MCF 10A (cell line): ENCODE measurements around the gene KRT85. TPM values are rescaled to one million over a fixed set of nuclear protein-coding genes. Genes with fewer than 3 reads are reported as not detected.

Experiments
- BruUV-seq: library from RNA; stranded (reverse); fragments of 400-500 nt; replicated peaks from 2 replicates; lab custom pipeline; 2021; lab: Mats Ljungman, UMichigan
- CTCF ChIA-PET: fragments of 300-600 bp; sonication (Branson Sonifier 250); formaldehyde crosslinking; extraction: SDS; loops from one replicate; lab custom pipeline; 2021; ENCODE audit warnings: antibody characterized with exemption, inconsistent platforms; lab: Yijun Ruan, JAX
- POLR2A ChIA-PET: fragments of 300-600, 350-650 bp; sonication (Branson Sonifier 250); formaldehyde crosslinking; extraction: SDS; loops from one replicate; lab custom pipeline; 2020; ENCODE audit warnings: antibody characterized with exemption, inconsistent platforms; lab: Yijun Ruan, JAX
- DNase-seq: peaks from one replicate; pipeline ENCODE4 v3.0.0-alpha.2; 2018; ENCODE audit not compliant: unreplicated experiment
- H3K27ac Mint-ChIP-seq: one replicate; pipeline ENCODE4 v1.8.0; 2022; ENCODE audit warnings: mild to moderate bottlenecking, low read depth, mixed read lengths; ENCODE audit not compliant: unreplicated experiment
- H3K27me3 Mint-ChIP-seq: one replicate; pipeline ENCODE4 v1.8.0; 2022; ENCODE audit warnings: mixed read lengths; ENCODE audit not compliant: insufficient read depth, unreplicated experiment
- H3K36me3 Mint-ChIP-seq: one replicate; pipeline ENCODE4 v1.8.0; 2022; ENCODE audit warnings: mild to moderate bottlenecking, moderate library complexity, mixed read lengths; ENCODE audit not compliant: insufficient read depth, unreplicated experiment
- H3K4me1 Mint-ChIP-seq: one replicate; pipeline ENCODE4 v1.8.0; 2022; ENCODE audit warnings: mixed read lengths; ENCODE audit not compliant: insufficient read depth, unreplicated experiment
- H3K4me3 Mint-ChIP-seq: one replicate; pipeline ENCODE4 v1.8.0; 2022; ENCODE audit warnings: mild to moderate bottlenecking, moderate library complexity, mixed read lengths; ENCODE audit not compliant: unreplicated experiment
- H3K9me3 Mint-ChIP-seq: one replicate; pipeline ENCODE4 v1.8.0; 2022; ENCODE audit warnings: mixed read lengths; ENCODE audit not compliant: unreplicated experiment
- CTCF ChIP-seq: fragments of 200-600 bp; IDR thresholded peaks from one replicate; pipeline ENCODE4 v1.8.0; 2022; ENCODE audit warnings: antibody characterized with exemption, mild to moderate bottlenecking; ENCODE audit not compliant: unreplicated experiment
- intact Hi-C: fragments of 100-400 bp; cut with micrococcal nuclease; formaldehyde crosslinking; loops from 2 replicates; pipeline ENCODE4 v1.14.1; 2022
- total RNA-seq: library from RNA; stranded (reverse); gene quantifications from 2 replicates; pipeline ENCODE4 v1.2.3, GENCODE V29; 2022

KRT85 gene
- total RNA-seq, 1 experiment from 2014 or later: 0.23 TPM

DNA sequence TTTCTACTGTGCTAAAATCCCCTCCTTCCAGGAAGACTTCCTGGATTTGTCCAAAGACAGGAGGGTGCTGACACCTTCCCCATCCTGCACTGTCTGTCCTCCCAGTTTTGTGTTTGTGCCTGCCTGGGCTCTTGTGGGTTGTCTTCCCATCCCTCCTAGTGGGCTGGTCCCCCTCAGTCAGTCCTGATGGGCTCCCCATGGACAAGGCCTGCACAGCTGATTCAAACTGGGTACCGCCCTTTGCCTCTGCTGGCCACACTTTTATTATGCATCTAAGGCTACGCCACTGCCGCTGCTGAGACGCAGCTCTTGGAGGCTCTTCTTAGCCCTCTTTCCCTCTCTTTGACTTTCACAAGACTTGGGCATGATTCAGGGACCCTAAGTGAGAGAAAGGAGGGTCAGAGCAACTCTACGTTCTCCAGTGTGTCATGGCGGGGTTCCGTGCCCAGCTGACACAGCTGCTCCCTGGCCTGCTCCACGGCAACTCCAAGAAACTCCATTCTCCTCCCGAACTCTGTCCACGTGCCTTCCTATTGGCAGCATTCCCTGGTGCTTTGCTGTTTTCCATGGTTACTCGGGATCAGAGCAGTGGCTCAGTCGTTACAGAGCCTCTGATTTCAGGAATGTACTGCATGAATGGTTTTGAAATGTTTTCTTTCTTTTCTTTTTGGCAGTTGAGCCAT is 3.8 kb upstream of the KRT85 start:
- H3K4me3 Mint-ChIP-seq: no peak overlapping the region

GRCh38 chr12:52369809-52370208 is 2.5 kb upstream of the KRT85 start:
- no peak for TF ChIP-seq CTCF
- Mint-ChIP-seq H3K27me3 (peaks cover 11% of the 10 kb centered on the region), H3K9me3 (no peaks in the 10 kb centered on the region), H3K27ac (no peak overlapping the region), H3K36me3 (no peaks in the 10 kb centered on the region), H3K4me1 (no peaks in the 10 kb centered on the region), H3K4me3 (no peak overlapping the region)
- intact Hi-C loops: loop anchor here (5.0 kb wide), 3 partner anchors 138 to 228 kb away; partner anchors contain the start of gene KRT7
- BruUV-seq: no TSS peak
- DNase-seq: no peak
- ChIA-PET POLR2A (interaction anchor here (1.1 kb wide), 1 partner anchor 24 kb away, joined by 3 read pairs; no protein-coding TSS in a partner anchor), CTCF (interaction anchor here (0.7 to 8.2 kb wide), 9 partner anchors 12 to 616 kb away, joined by 3 to 174 read pairs (median 4); partner anchors contain the start of gene KRT6A)

More for the DNA sequence above, 3.8 kb upstream of the KRT85 start:
- ChIA-PET CTCF (interaction anchor here (0.7 to 8.2 kb wide), 15 partner anchors 9 to 506 kb away, joined by 3 to 174 read pairs (median 5); partner anchors contain the start of gene KRT6A), POLR2A (interaction anchor here (0.6 to 2.2 kb wide), 4 partner anchors 12 to 546 kb away, joined by 3 to 9 read pairs (median 3); no protein-coding TSS in a partner anchor)
- H3K4me1 Mint-ChIP-seq: no peaks in the 10 kb centered on the region
- no peaks in the 10 kb centered on the region for H3K36me3 Mint-ChIP-seq
- H3K27me3 Mint-ChIP-seq: peaks cover 11% of the 10 kb centered on the region
- H3K9me3 Mint-ChIP-seq: no peaks in the 10 kb centered on the region
- DNase-seq: no peak
- no peak for TF ChIP-seq CTCF
- no peak overlapping the region for H3K27ac Mint-ChIP-seq
- intact Hi-C loops: loop anchor here (5.0 kb wide), 3 partner anchors 139 to 229 kb away; partner anchors contain the start of gene KRT7
- BruUV-seq: no TSS peak

DNA sequence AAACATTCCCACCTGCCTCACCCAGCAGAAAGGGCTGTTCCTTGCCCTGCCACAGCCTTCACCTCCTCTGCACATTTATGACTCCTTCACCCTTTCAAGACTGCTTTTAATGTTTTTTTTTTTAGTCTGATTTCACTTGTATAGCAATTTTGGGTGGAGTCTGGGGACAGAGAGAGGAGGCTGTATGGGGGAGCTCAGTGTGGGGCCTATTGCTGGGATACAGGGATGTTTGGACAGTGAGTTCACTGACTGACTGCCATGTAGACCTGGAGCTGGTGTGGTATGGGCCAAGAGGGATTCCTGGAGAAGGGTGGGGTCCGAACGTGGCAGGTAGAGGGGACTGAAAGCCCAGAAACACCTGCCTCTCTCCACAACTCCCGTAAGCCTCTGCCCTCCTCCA is 1.9 kb upstream of the KRT85 start:
- BruUV-seq: no TSS peak
- Mint-ChIP-seq H3K9me3 (no peaks in the 10 kb centered on the region), H3K27me3 (peaks cover 11% of the 10 kb centered on the region), H3K36me3 (no peaks in the 10 kb centered on the region), H3K4me1 (no peaks in the 10 kb centered on the region), H3K4me3 (no peak overlapping the region), H3K27ac (no peak overlapping the region)
- no peak for DNase-seq
- TF ChIP-seq CTCF: no peak
- POLR2A ChIA-PET: interaction anchor here (0.5 to 1.1 kb wide), 3 partner anchors 24 to 152 kb away, joined by 3 to 4 read pairs (median 3); no protein-coding TSS in a partner anchor
- intact Hi-C loops: no loop called here
- CTCF ChIA-PET: interaction anchor here (0.9 to 8.2 kb wide), 5 partner anchors 41 to 507 kb away, joined by 3 to 174 read pairs (median 4); no protein-coding TSS in a partner anchor

GRCh38 chr12:52368508-52368907 is 1.2 kb upstream of the KRT85 start:
- CTCF ChIA-PET: interaction anchor here (0.6 to 8.2 kb wide), 4 partner anchors 84 to 508 kb away, joined by 3 to 174 read pairs (median 5); no protein-coding TSS in a partner anchor
- POLR2A ChIA-PET: interaction anchor here (0.5 to 1.1 kb wide), 4 partner anchors 17 to 152 kb away, joined by 3 to 4 read pairs (median 3); no protein-coding TSS in a partner anchor
- DNase-seq: no peak
- no peak overlapping the region for H3K4me3 Mint-ChIP-seq
- H3K27ac Mint-ChIP-seq: no peak overlapping the region
- no peak for TF ChIP-seq CTCF
- H3K9me3 Mint-ChIP-seq: no peaks in the 10 kb centered on the region
- no peaks in the 10 kb centered on the region for H3K4me1 Mint-ChIP-seq
- H3K27me3 Mint-ChIP-seq: peaks cover 11% of the 10 kb centered on the region
- H3K36me3 Mint-ChIP-seq: no peaks in the 10 kb centered on the region
- BruUV-seq: no TSS peak
- intact Hi-C loops: no loop called here
